Activated CD8-positive, alpha-beta T cell treated with anti-CD3 and anti-CD28 coated beads for 36 hours (primary cell): Measurements from ENCODE around the gene C1QTNF8. TPM values are rescaled to one million over a fixed set of nuclear protein-coding genes. Genes with fewer than 3 reads are reported as not detected.

Source experiments
- ATAC-seq: fragments of 200-7000 bp; cut with Tn5 transposase; one replicate; pipeline ENCODE4 v1.10.0; 2021; ENCODE audit warnings: mild to moderate bottlenecking, moderate library complexity
- CTCF ChIA-PET: fragments of 350-600 bp; sonication (Branson Sonifier 250); formaldehyde crosslinking; loops from one replicate; lab custom pipeline; 2021; ENCODE audit warnings: antibody characterized with exemption; lab: Charles Lee
- POLR2A ChIA-PET: fragments of 350-600 bp; sonication (Branson Sonifier 250); formaldehyde crosslinking; loops from one replicate; lab custom pipeline; 2021; ENCODE audit warnings: antibody characterized with exemption; lab: Charles Lee
- DNase-seq: peaks from one replicate; pipeline ENCODE4 v3.0.0-alpha.2; 2020
- H3K27ac Mint-ChIP-seq: one replicate; pipeline ENCODE4 v1.8.0; 2021; ENCODE audit warnings: mild to moderate bottlenecking, mixed read lengths
- H3K27me3 Mint-ChIP-seq: one replicate; pipeline ENCODE4 v1.8.0; 2021; ENCODE audit warnings: mixed read lengths
- H3K36me3 Mint-ChIP-seq: one replicate; pipeline ENCODE4 v1.8.0; 2021; ENCODE audit warnings: low read depth, mixed read lengths
- H3K4me1 Mint-ChIP-seq: one replicate; pipeline ENCODE4 v1.8.0; 2021; ENCODE audit warnings: low read depth, mixed read lengths
- H3K4me3 Mint-ChIP-seq: one replicate; pipeline ENCODE4 v1.8.0; 2021; ENCODE audit warnings: mild to moderate bottlenecking, moderate library complexity, mixed read lengths
- H3K9me3 Mint-ChIP-seq: one replicate; pipeline ENCODE4 v1.8.0; 2021; ENCODE audit warnings: mixed read lengths
- CTCF ChIP-seq: fragments of 200-600 bp; IDR thresholded peaks from one replicate; pipeline ENCODE4 v1.8.0; 2022; ENCODE audit warnings: antibody characterized with exemption, mild to moderate bottlenecking
- intact Hi-C: fragments of 100-400 bp; cut with micrococcal nuclease; formaldehyde crosslinking; loops from one replicate; pipeline ENCODE4 v1.10.0; 2022
- total RNA-seq, 2 experiments: library from RNA; stranded (reverse); gene quantifications; one replicate each; pipeline ENCODE4 v1.2.3, GENCODE V29; 2021

Gene C1QTNF8
- total RNA-seq, 2 experiments from 2014 or later, result not detected

- intact Hi-C loops, result no loop called here
- POLR2A ChIA-PET, result no interaction called here
- H3K4me1 Mint-ChIP-seq, result no peaks in the 10 kb centered on the region
- H3K4me3 Mint-ChIP-seq, result no peak overlapping the region
- H3K27ac Mint-ChIP-seq, result no peak overlapping the region
- CTCF ChIA-PET, result no interaction called here
- no peaks in the 10 kb centered on the region for H3K36me3 Mint-ChIP-seq
- no peaks in the 10 kb centered on the region for H3K27me3 Mint-ChIP-seq
- no peak for DNase-seq
- no peaks in the 10 kb centered on the region for H3K9me3 Mint-ChIP-seq
- ATAC-seq, result no peak
- TF ChIP-seq CTCF, result no peak
Measured at GRCh38 chr16:1120577-1120941, 24.5 kb upstream of the C1QTNF8 start.

- Mint-ChIP-seq H3K9me3 (no peaks in the 10 kb centered on the region), H3K36me3 (no peaks in the 10 kb centered on the region), H3K27me3 (no peaks in the 10 kb centered on the region), H3K4me1 (no peaks in the 10 kb centered on the region), H3K4me3 (no peak overlapping the region), H3K27ac (no peak overlapping the region)
- ATAC-seq (no peak), DNase-seq (no peak)
- ChIA-PET POLR2A (no interaction called here), CTCF (no interaction called here)
- intact Hi-C loops, result no loop called here
- no peak for TF ChIP-seq CTCF
Measured at GRCh38 chr16:1119766-1120576, 23.9 kb upstream of the C1QTNF8 start.

GRCh38 chr16:1119129-1119528, 23.1 kb upstream of the C1QTNF8 start:
- no peaks in the 10 kb centered on the region for H3K9me3 Mint-ChIP-seq
- intact Hi-C loops, result no loop called here
- H3K27me3 Mint-ChIP-seq, result no peaks in the 10 kb centered on the region
- no peak overlapping the region for H3K27ac Mint-ChIP-seq
- DNase-seq (no peak), ATAC-seq (no peak)
- no peaks in the 10 kb centered on the region for H3K4me1 Mint-ChIP-seq
- no peaks in the 10 kb centered on the region for H3K36me3 Mint-ChIP-seq
- no peak overlapping the region for H3K4me3 Mint-ChIP-seq
- ChIA-PET POLR2A (no interaction called here), CTCF (no interaction called here)
- no peak for TF ChIP-seq CTCF

GRCh38 chr16:1117926-1118325, 21.9 kb upstream of the C1QTNF8 start:
- no peaks in the 10 kb centered on the region for H3K9me3 Mint-ChIP-seq
- no peaks in the 10 kb centered on the region for H3K27me3 Mint-ChIP-seq
- ATAC-seq (no peak), DNase-seq (no peak)
- H3K4me3 Mint-ChIP-seq, result no peak overlapping the region
- no peaks in the 10 kb centered on the region for H3K4me1 Mint-ChIP-seq
- TF ChIP-seq CTCF, result no peak
- H3K27ac Mint-ChIP-seq, result no peak overlapping the region
- POLR2A ChIA-PET, result no interaction called here
- no peaks in the 10 kb centered on the region for H3K36me3 Mint-ChIP-seq
- CTCF ChIA-PET, result no interaction called here
- intact Hi-C loops, result no loop called here

GRCh38 chr16:1117176-1117900, 21.3 kb upstream of the C1QTNF8 start:
- CTCF ChIA-PET, result no interaction called here
- H3K4me3 Mint-ChIP-seq, result no peak overlapping the region

More at GRCh38 chr16:1117176-1117900, 21.3 kb upstream of the C1QTNF8 start:
- Mint-ChIP-seq H3K27ac (no peak overlapping the region), H3K9me3 (no peaks in the 10 kb centered on the region), H3K4me1 (no peaks in the 10 kb centered on the region), H3K36me3 (no peaks in the 10 kb centered on the region), H3K27me3 (no peaks in the 10 kb centered on the region)
- ATAC-seq (no peak), DNase-seq (no peak)
- intact Hi-C loops, result no loop called here
- POLR2A ChIA-PET, result no interaction called here
- TF ChIP-seq CTCF, result no peak
